ENCODE data around the gene TMEM82.

DNA sequence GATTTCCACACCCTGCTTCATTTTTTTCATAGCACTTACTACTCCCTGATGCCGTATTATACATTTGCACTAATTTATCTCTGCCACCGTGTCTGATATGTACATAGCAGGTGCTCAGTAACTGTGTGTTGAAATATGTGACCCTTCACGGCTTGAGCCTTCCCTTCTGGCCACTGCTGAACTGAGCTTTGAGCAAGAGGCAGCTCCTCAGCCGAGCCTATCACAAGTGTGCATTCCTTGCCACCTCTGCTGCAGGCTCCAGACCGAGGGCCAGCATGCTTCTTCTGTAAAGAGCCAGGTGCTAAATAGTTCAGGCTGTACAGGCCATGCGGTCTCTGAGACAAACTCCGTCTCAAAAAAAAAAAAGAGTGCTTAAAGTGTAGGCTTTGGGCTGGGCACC, 35.5 kb upstream of the TMEM82 start:
- no peak for TF ChIP-seq POLR2AphosphoS5 (IDR thresholded peaks at IDR 0.05)
- no peak for TF ChIP-seq POLR2A (IDR thresholded peaks at IDR 0.05)

All from transverse colon (tissue), 3 donors.